H9 (cell line): Measurements from ENCODE around the gene HUS1B. TPM values are rescaled to one million over a fixed set of nuclear protein-coding genes. Genes with fewer than 3 reads are reported as not detected.

Experiments used
- DNase-seq: peaks from one replicate; pipeline ENCODE4 v3.0.0-alpha.2; 2017
- H2AFZ ChIP-seq: one replicate; pipeline ENCODE4 v1.6.1; 2013; ENCODE audit warnings: mild to moderate bottlenecking, low read length, control low read depth, moderate library complexity
- H2AK5ac ChIP-seq: 2 replicates; pipeline ENCODE4 v1.6.1; 2013; ENCODE audit warnings: low read length, control low read depth, mixed read lengths; ENCODE audit not compliant: insufficient read length
- H2BK120ac ChIP-seq: one replicate; pipeline ENCODE4 v1.6.1; 2013; ENCODE audit warnings: low read depth, mild to moderate bottlenecking, low read length, control low read depth, inconsistent platforms; ENCODE audit not compliant: poor library complexity, severe bottlenecking
- H2BK12ac ChIP-seq: 2 replicates; pipeline ENCODE4 v1.6.1; 2013; ENCODE audit warnings: low read length, control low read depth, mixed read lengths, low read depth; ENCODE audit not compliant: insufficient read length
- H2BK15ac ChIP-seq: 2 replicates; pipeline ENCODE4 v1.6.1; 2013; ENCODE audit warnings: low read depth, low read length, control low read depth
- H2BK20ac ChIP-seq: one replicate; pipeline ENCODE4 v1.6.1; 2013; ENCODE audit warnings: low read depth, mild to moderate bottlenecking, low read length, control low read depth, inconsistent platforms; ENCODE audit not compliant: poor library complexity, severe bottlenecking
- H2BK5ac ChIP-seq: 2 replicates; pipeline ENCODE4 v1.6.1; 2013; ENCODE audit warnings: low read length, control low read depth, mixed read lengths; ENCODE audit not compliant: insufficient read length
- H3K14ac ChIP-seq: 2 replicates; pipeline ENCODE4 v1.6.1; 2013; ENCODE audit warnings: low read length, control low read depth; ENCODE audit not compliant: insufficient read depth
- H3K18ac ChIP-seq: 2 replicates; pipeline ENCODE4 v1.6.1; 2013; ENCODE audit warnings: low read depth, mild to moderate bottlenecking, mixed read lengths, low read length, control low read depth; ENCODE audit not compliant: insufficient read length
- H3K23ac ChIP-seq: 2 replicates; pipeline ENCODE4 v1.6.1; 2013; ENCODE audit warnings: low read length, control low read depth, mixed read lengths, low read depth; ENCODE audit not compliant: insufficient read length
- H3K23me2 ChIP-seq: 2 replicates; pipeline ENCODE4 v1.6.1; 2013; ENCODE audit warnings: low read depth, mild to moderate bottlenecking, mixed read lengths, low read length, control low read depth; ENCODE audit not compliant: insufficient read length, poor library complexity, severe bottlenecking
- H3K27ac ChIP-seq: 2 replicates; pipeline ENCODE4 v1.5.1; 2013; ENCODE audit warnings: low read length, control low read depth, mixed read lengths, low read depth; ENCODE audit not compliant: insufficient read length
- H3K27me3 ChIP-seq: 2 replicates; pipeline ENCODE4 v1.6.1; 2013; ENCODE audit warnings: low read length, control low read depth, inconsistent platforms; ENCODE audit not compliant: insufficient read depth
- H3K4ac ChIP-seq: 2 replicates; pipeline ENCODE4 v1.6.1; 2013; ENCODE audit warnings: low read depth, mild to moderate bottlenecking, control low read depth, inconsistent platforms, low read length, moderate library complexity
- H3K4me1 ChIP-seq: 2 replicates; pipeline ENCODE4 v1.6.1; 2013; ENCODE audit warnings: low read length, control low read depth, inconsistent platforms; ENCODE audit not compliant: insufficient read depth
- H3K4me2 ChIP-seq: 2 replicates; pipeline ENCODE4 v1.6.1; 2013; ENCODE audit warnings: low read length, control low read depth, mixed read lengths; ENCODE audit not compliant: insufficient read length, insufficient read depth
- H3K56ac ChIP-seq: 2 replicates; pipeline ENCODE4 v1.6.1; 2013; ENCODE audit warnings: low read depth, mild to moderate bottlenecking, mixed read lengths, low read length, control low read depth; ENCODE audit not compliant: insufficient read length
- H3K79me1 ChIP-seq: 2 replicates; pipeline ENCODE4 v1.6.1; 2013; ENCODE audit warnings: low read depth, mild to moderate bottlenecking, moderate library complexity, low read length, control low read depth, inconsistent platforms; ENCODE audit not compliant: insufficient read depth, poor library complexity, severe bottlenecking
- H3K79me2 ChIP-seq: 2 replicates; pipeline ENCODE4 v1.6.1; 2013; ENCODE audit warnings: low read length, control low read depth, inconsistent platforms; ENCODE audit not compliant: insufficient read depth
- H3K9ac ChIP-seq: 2 replicates; pipeline ENCODE4 v1.6.1; 2013; ENCODE audit warnings: low read length, control low read depth, mixed read lengths; ENCODE audit not compliant: insufficient read length; ENCODE audit errors: extremely low read depth
- H3K9me3 ChIP-seq: one replicate; pipeline ENCODE4 v1.6.1; 2013; ENCODE audit warnings: low read depth, low read length, inconsistent platforms; ENCODE audit not compliant: control insufficient read depth
- H3T11ph ChIP-seq: one replicate; pipeline ENCODE4 v1.6.1; 2013; ENCODE audit warnings: mild to moderate bottlenecking, low read length, control low read depth, inconsistent platforms
- H4K20me1 ChIP-seq: one replicate; pipeline ENCODE4 v1.6.1; 2013; ENCODE audit not compliant: control insufficient read depth, insufficient read length, insufficient read depth
- H4K5ac ChIP-seq: 2 replicates; pipeline ENCODE4 v1.6.1; 2013; ENCODE audit warnings: low read depth, mild to moderate bottlenecking, mixed read lengths, low read length, control low read depth; ENCODE audit not compliant: insufficient read length
- H4K8ac ChIP-seq: replicated peaks from 2 replicates; pipeline ENCODE4 v1.6.1; 2013; ENCODE audit warnings: low read length, control low read depth, mixed read lengths, low read depth; ENCODE audit not compliant: insufficient read length
- H4K91ac ChIP-seq: 2 replicates; pipeline ENCODE4 v1.6.1; 2013; ENCODE audit warnings: low read depth, mild to moderate bottlenecking, moderate library complexity, mixed read lengths, low read length, control low read depth; ENCODE audit not compliant: insufficient read length
- H3K27ac Mint-ChIP-seq, 3 experiments: 2 replicates in 2 of 3; 3 replicates in 1 of 3; pipeline ENCODE4 v1.8.0; 2020 to 2021; ENCODE audit warnings: mixed read lengths in 3 of 3, mild to moderate bottlenecking in 1 of 3, moderate library complexity in 1 of 3
- H3K27me3 Mint-ChIP-seq: 2 replicates; pipeline ENCODE4 v1.8.0; 2021; ENCODE audit warnings: low read depth, mild to moderate bottlenecking, moderate library complexity, mixed read lengths
- H3K36me3 Mint-ChIP-seq, 3 experiments: 2 replicates in 2 of 3; 3 replicates in 1 of 3; pipeline ENCODE4 v1.8.0; 2020 to 2021; ENCODE audit warnings: low read depth in 3 of 3, mixed read lengths in 3 of 3; ENCODE audit not compliant: insufficient read depth in 1 of 3
- H3K4me1 Mint-ChIP-seq, 2 experiments: 2 replicates each; pipeline ENCODE4 v1.8.0; 2020; ENCODE audit warnings: mixed read lengths in 2 of 2
- H3K4me3 Mint-ChIP-seq, 2 experiments: 2 replicates in 1 of 2; 3 replicates in 1 of 2; pipeline ENCODE4 v1.8.0; 2020 to 2021; ENCODE audit warnings: mild to moderate bottlenecking in 2 of 2, mixed read lengths in 2 of 2, moderate library complexity in 1 of 2
- H3K9me3 Mint-ChIP-seq, 2 experiments: 2 replicates in 1 of 2; 3 replicates in 1 of 2; pipeline ENCODE4 v1.8.0; 2020; ENCODE audit warnings: mild to moderate bottlenecking in 2 of 2, mixed read lengths in 2 of 2, moderate library complexity in 1 of 2
- CTCF ChIP-seq: fragments of 200-600 bp; sonication (generic); conservative IDR thresholded peaks from 3 replicates; pipeline ENCODE4 v1.8.0; 2021; ENCODE audit warnings: antibody characterized with exemption, mild to moderate bottlenecking
- WGBS: extraction: QIAGEN DNeasy Blood & Tissue Kit; methylation state at CpG from one replicate; pipeline ENCODE4 v1.1.7; 2013; ENCODE audit warnings: missing lambda C conversion rate, low lambda C conversion rate, mixed read lengths; ENCODE audit not compliant: insufficient read length; ENCODE audit errors: extremely low coverage; 5-methylcytosine and 5-hydroxymethylcytosine counted together
- total RNA-seq: library from RNA; stranded (reverse); gene quantifications from 2 replicates; pipeline ENCODE4 v1.2.1, GENCODE V29; 2021

Gene HUS1B
- total RNA-seq, 1 experiment from 2014 or later = 0.96 TPM

GRCh38 chr6:628766-629165, 28.1 kb downstream of the HUS1B start:
- no peak overlapping the region for H4K5ac ChIP-seq
- no peaks in the 10 kb centered on the region for H3K23me2 ChIP-seq
- no peak overlapping the region for H3K56ac ChIP-seq
- H2BK5ac ChIP-seq = no peak overlapping the region
- H3K4me1 Mint-ChIP-seq = peaks cover 23 to 26% of the 10 kb centered on the region in 2 experiments
- no peak for TF ChIP-seq CTCF
- no peaks in the 10 kb centered on the region for H4K20me1 ChIP-seq
- no peak overlapping the region for H3K4ac ChIP-seq
- H3K9ac ChIP-seq = no peak overlapping the region
- no peaks in the 10 kb centered on the region for H3K79me2 ChIP-seq
- H4K91ac ChIP-seq = no peak overlapping the region
- H3K18ac ChIP-seq = no peak overlapping the region
- no peak overlapping the region for H2BK120ac ChIP-seq
- no peak overlapping the region for H2BK20ac ChIP-seq
- no peak overlapping the region for H2AFZ ChIP-seq
- no peak overlapping the region for H3T11ph ChIP-seq
- peaks cover 0 to 7% (median 5%) of the 10 kb centered on the region in 3 experiments; a peak in 6 of 7 replicates for H3K36me3 Mint-ChIP-seq
- no peaks in the 10 kb centered on the region for H3K9me3 ChIP-seq
- H3K27ac ChIP-seq = no peak overlapping the region
- no peak overlapping the region for H2BK12ac ChIP-seq
- H3K23ac ChIP-seq = no peak overlapping the region
- H2AK5ac ChIP-seq = no peak overlapping the region
- no peaks in the 10 kb centered on the region for H3K27me3 ChIP-seq
- peak overlapping the region in 1 of 3 experiments; percentile 10; a peak in 1 of 7 replicates for H3K27ac Mint-ChIP-seq
- no peak for DNase-seq
- no peaks in the 10 kb centered on the region for H3K27me3 Mint-ChIP-seq
- no peaks in the 10 kb centered on the region for H3K9me3 Mint-ChIP-seq
- H3K4me1 ChIP-seq = no peaks in the 10 kb centered on the region; the same call in 1 of the 2 replicates
- no peaks in the 10 kb centered on the region for H3K79me1 ChIP-seq
- no peak overlapping the region for H4K8ac ChIP-seq
- no peak overlapping the region for H3K14ac ChIP-seq
- H3K4me2 ChIP-seq = no peak overlapping the region
- WGBS = no CpG with 5 or more reads among the region's 3 CpGs
- no peak overlapping the region for H3K4me3 Mint-ChIP-seq
- no peak overlapping the region for H2BK15ac ChIP-seq
